GM23248 (cell line): ENCODE results near the gene DGKG.

Experiments
- EZH2 ChIP-seq: fragments of 200-600 bp; sonication (generic); IDR thresholded peaks from 2 replicates; pipeline ENCODE4 v1.6.1; 2018; ENCODE audit warnings: antibody characterized with exemption, mild to moderate bottlenecking; ENCODE audit not compliant: insufficient read depth, poor library complexity, severe bottlenecking
- EZH2phosphoT487 ChIP-seq: fragments of 200-600 bp; sonication (generic); IDR thresholded peaks from 2 replicates; pipeline ENCODE4 v1.6.1; 2018; ENCODE audit warnings: antibody characterized with exemption, moderate library complexity, mild to moderate bottlenecking, low read depth; ENCODE audit not compliant: insufficient read depth

DNA sequence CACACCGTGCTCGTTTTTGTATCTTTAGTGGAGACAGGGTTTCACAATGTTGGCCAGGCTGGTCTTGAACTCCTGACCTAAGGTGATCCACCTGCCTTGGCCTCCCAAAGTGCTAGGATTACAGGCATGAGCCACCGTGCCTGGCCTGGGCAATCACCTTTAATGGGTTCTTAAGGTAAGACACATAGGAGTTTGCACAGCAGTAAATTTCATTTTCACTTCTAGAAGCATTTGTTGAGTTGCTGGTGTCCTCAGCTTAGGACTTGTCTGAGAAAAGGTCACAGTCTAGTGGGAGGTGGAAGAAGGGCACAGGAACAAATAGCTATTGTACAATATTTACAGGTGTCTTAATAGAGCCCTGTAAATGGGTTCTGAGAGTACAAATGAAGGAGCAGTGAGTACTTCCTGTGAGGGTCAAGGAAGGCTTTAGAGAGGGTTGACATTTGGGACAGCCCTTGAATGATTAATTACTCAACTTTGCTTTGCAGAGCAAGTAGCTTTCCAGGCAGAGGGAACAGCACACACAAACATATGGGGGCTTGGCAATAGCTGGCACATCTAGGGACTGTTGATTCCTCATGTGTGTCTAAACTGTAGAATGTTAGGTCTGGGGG is 244.4 kb downstream of the DGKG start:
- TF ChIP-seq EZH2 (no peak), EZH2phosphoT487 (no peak)
